GM23248 (cell line): ENCODE measurements around the gene SEPTIN1.

ENCODE experiments used
- EZH2 ChIP-seq: fragments of 200-600 bp; sonication (generic); IDR thresholded peaks from 2 replicates; pipeline ENCODE4 v1.6.1; 2018; ENCODE audit warnings: antibody characterized with exemption, mild to moderate bottlenecking; ENCODE audit not compliant: insufficient read depth, poor library complexity, severe bottlenecking
- EZH2phosphoT487 ChIP-seq: fragments of 200-600 bp; sonication (generic); IDR thresholded peaks from 2 replicates; pipeline ENCODE4 v1.6.1; 2018; ENCODE audit warnings: antibody characterized with exemption, moderate library complexity, mild to moderate bottlenecking, low read depth; ENCODE audit not compliant: insufficient read depth

DNA sequence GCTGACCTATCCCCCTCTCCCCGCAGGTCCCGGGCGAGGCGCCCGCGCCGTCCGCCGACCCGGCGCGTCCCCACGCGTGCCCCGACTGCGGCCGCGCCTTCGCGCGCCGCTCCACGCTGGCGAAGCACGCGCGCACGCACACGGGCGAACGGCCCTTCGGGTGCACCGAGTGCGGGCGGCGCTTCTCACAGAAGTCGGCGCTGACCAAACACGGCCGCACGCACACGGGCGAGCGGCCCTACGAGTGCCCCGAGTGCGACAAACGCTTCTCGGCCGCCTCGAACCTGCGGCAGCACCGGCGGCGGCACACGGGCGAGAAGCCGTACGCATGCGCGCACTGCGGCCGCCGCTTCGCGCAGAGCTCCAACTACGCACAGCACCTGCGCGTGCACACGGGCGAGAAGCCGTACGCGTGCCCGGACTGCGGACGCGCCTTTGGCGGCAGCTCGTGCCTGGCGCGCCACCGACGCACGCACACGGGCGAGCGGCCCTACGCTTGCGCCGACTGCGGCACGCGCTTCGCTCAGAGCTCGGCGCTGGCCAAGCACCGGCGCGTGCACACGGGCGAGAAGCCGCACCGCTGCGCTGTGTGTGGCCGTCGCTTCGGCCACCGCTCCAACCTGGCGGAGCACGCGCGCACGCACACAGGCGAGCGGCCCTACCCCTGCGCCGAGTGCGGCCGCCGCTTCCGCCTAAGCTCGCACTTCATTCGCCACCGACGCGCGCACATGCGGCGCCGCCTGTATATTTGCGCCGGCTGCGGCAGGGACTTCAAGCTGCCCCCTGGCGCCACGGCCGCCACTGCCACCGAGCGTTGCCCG, 35.4 kb upstream of the SEPTIN1 start:
- TF ChIP-seq EZH2 (no peak), EZH2phosphoT487 (no peak)
